WERI-Rb-1 (cell line): ENCODE results near the gene TNIP3.

Source experiments
- DNase-seq: peaks from one replicate; pipeline ENCODE4 v3.0.0-alpha.2; 2020
- H3K27ac ChIP-seq: fragments of 250-450 bp; sonication (Bioruptor Pico); 2 replicates; pipeline ENCODE4 v1.5.1; 2020; ENCODE audit warnings: mild to moderate bottlenecking, moderate library complexity
- H3K27me3 ChIP-seq: fragments of 250-450 bp; sonication (Bioruptor Pico); 2 replicates; pipeline ENCODE4 v1.5.1; 2021; ENCODE audit warnings: mild to moderate bottlenecking, low read depth, moderate library complexity; ENCODE audit not compliant: insufficient read depth, severe bottlenecking
- H3K36me3 ChIP-seq: fragments of 250-450 bp; sonication (Bioruptor Pico); 2 replicates; pipeline ENCODE4 v1.5.1; 2020; ENCODE audit warnings: mild to moderate bottlenecking, moderate library complexity
- H3K4me3 ChIP-seq: 2 replicates; pipeline ENCODE4 v1.5.1; 2011; ENCODE audit warnings: low read depth, mild to moderate bottlenecking, control low read depth, low read length
- H3K9me3 ChIP-seq: fragments of 250-450 bp; sonication (Bioruptor Pico); 2 replicates; pipeline ENCODE4 v1.5.1; 2021; ENCODE audit warnings: mild to moderate bottlenecking, moderate library complexity; ENCODE audit not compliant: severe bottlenecking
- CTCF ChIP-seq: IDR thresholded peaks from 2 replicates; pipeline ENCODE4 v1.5.1; 2011; ENCODE audit warnings: low read depth, mild to moderate bottlenecking, control low read depth, inconsistent platforms, low read length

The TNIP3 gene

DNA sequence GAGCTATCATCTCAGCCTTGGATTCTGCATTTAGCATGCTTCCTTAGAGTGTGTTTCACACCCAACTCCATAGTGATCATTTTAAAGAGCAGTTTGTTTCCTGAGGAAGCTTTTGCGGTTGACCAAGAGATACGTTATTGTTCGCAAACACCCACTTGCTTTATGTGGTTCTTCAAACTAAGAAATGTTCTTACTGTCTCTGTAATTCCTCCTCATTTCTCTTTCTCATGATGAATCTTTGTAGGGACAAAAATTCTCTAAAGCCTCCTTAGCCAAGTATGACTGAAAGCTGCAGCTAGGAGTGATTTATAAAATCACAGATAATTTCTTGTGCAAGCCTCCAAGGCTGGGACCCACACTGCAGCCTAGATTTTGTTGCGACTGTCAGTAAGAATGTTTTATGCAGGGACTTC is 10.0 kb downstream of the TNIP3 start:
- no peak overlapping the region for H3K4me3 ChIP-seq
- DNase-seq, result no peak
- no peaks in the 10 kb centered on the region for H3K9me3 ChIP-seq
- TF ChIP-seq CTCF, result no peak
- no peak overlapping the region for H3K27ac ChIP-seq
- no peaks in the 10 kb centered on the region for H3K36me3 ChIP-seq
- H3K27me3 ChIP-seq, result no peaks in the 10 kb centered on the region

DNA sequence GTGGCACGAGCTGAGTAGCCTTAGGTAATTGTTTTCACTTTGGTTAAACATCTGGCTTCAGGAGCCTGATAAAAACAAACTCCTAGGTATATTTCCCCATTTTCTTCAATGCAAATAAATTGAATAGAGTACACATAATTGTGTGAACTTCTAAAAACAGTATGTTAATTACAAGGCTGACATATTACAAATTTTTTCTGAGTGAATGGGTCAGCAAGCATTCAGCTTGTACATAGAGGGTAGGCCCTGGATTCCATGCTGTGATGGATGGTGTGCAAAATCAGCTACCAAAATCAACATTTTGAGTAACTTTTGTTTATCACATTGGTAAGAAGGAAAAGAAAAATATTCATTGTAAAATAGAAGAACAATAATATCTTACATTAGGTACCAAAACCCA is 12.2 kb downstream of the TNIP3 start:
- no peak overlapping the region for H3K4me3 ChIP-seq
- H3K9me3 ChIP-seq, result no peaks in the 10 kb centered on the region
- no peaks in the 10 kb centered on the region for H3K27me3 ChIP-seq
- H3K27ac ChIP-seq, result no peak overlapping the region
- H3K36me3 ChIP-seq, result no peaks in the 10 kb centered on the region
- no peak for DNase-seq
- no peak for TF ChIP-seq CTCF

DNA sequence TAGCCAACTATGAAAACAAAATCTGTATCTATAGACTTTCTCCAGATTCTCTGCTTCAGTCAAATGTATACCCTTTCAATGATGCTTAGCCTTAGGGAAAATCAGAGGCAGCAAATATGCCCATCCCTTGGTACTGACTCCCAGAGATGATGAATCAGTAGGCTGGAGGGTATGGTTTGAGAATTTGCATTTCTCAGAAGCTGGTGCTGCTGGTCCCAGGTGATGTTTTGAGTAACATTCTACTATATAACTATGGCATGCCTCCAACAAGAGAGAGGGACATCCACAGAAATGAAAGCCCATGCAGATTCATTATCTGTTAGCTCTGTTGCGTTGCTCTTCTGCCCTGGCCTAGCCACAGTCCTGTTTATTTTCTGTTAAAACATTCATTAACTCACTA is 13.6 kb downstream of the TNIP3 start:
- Histone ChIP-seq H3K36me3 (no peaks in the 10 kb centered on the region), H3K9me3 (no peaks in the 10 kb centered on the region), H3K4me3 (no peak overlapping the region), H3K27ac (no peak overlapping the region), H3K27me3 (no peaks in the 10 kb centered on the region)
- no peak for TF ChIP-seq CTCF
- DNase-seq, result no peak

- H3K36me3 ChIP-seq, result no peaks in the 10 kb centered on the region
- H3K4me3 ChIP-seq, result no peak overlapping the region
- H3K27me3 ChIP-seq, result no peaks in the 10 kb centered on the region
- H3K27ac ChIP-seq, result no peak overlapping the region
- no peaks in the 10 kb centered on the region for H3K9me3 ChIP-seq
- TF ChIP-seq CTCF, result no peak
- no peak for DNase-seq
These were observed 14.1 kb downstream of the TNIP3 start for GRCh38 chr4:121150003-121150402.

GRCh38 chr4:121148621-121149020 is 15.5 kb downstream of the TNIP3 start:
- no peak for DNase-seq
- TF ChIP-seq CTCF, result no peak
- Histone ChIP-seq H3K27me3 (no peaks in the 10 kb centered on the region), H3K4me3 (no peak overlapping the region), H3K9me3 (no peaks in the 10 kb centered on the region), H3K36me3 (no peaks in the 10 kb centered on the region), H3K27ac (no peak overlapping the region)

GRCh38 chr4:121148000-121148399 is 16.1 kb downstream of the TNIP3 start:
- DNase-seq, result no peak
- Histone ChIP-seq H3K27me3 (no peaks in the 10 kb centered on the region), H3K4me3 (no peak overlapping the region), H3K36me3 (no peaks in the 10 kb centered on the region), H3K9me3 (no peaks in the 10 kb centered on the region), H3K27ac (no peak overlapping the region)
- TF ChIP-seq CTCF, result no peak
